SH-SY5Y (cell line): Measurements from ENCODE around the gene POM121C.

ENCODE experiments used
- GATA2 ChIP-seq: IDR thresholded peaks from 2 replicates; pipeline ENCODE4 v1.6.1; 2011; ENCODE audit warnings: mild to moderate bottlenecking, low read depth, low read length
- GATA3 ChIP-seq: IDR thresholded peaks from 2 replicates; pipeline ENCODE4 v1.6.1; 2011; ENCODE audit warnings: low read depth, mild to moderate bottlenecking, low read length, moderate library complexity

DNA sequence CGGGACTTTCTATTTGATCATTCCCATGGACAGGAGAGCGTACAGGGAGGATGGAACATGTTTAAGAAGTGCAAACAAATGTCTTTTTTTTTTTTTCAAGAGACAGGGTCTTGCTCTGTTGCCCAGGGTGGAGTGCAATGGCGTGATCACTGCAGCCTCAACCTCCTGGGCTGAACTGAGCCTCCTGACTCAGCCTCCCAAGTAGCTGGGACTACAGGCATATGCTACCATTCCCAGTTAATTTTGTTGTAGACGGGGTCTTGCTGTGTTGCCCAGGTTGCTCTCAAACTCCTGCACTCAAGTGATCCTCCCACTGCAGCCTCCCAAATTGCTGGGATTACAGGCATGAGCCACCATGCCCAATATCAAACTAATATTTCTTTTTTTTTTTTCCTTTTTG lies 46.5 kb upstream of the POM121C start:
- TF ChIP-seq GATA2 (no peak), GATA3 (no peak)
